GM13976 (cell line): ENCODE measurements around the gene COMMD3.

ENCODE experiments used
- DNase-seq: peaks from one replicate; pipeline ENCODE4 v3.0.0; 2012; ENCODE audit warnings: low spot score
- CTCF ChIP-seq: IDR thresholded peaks from 2 replicates; pipeline ENCODE4 v1.5.1; 2012; ENCODE audit warnings: borderline replicate concordance, mild to moderate bottlenecking; ENCODE audit not compliant: insufficient read depth; ENCODE audit errors: extremely low read depth, missing control alignments, control extremely low read depth
- in situ Hi-C: fragments of 300-500 bp; cut with MboI; formaldehyde crosslinking; loops from one replicate; pipeline ENCODE4 v1.12.0; 2022; ENCODE audit warnings: low sequenced_read_pairs, mixed read lengths, inconsistent platforms; ENCODE audit not compliant: unreplicated experiment

Gene COMMD3

DNA sequence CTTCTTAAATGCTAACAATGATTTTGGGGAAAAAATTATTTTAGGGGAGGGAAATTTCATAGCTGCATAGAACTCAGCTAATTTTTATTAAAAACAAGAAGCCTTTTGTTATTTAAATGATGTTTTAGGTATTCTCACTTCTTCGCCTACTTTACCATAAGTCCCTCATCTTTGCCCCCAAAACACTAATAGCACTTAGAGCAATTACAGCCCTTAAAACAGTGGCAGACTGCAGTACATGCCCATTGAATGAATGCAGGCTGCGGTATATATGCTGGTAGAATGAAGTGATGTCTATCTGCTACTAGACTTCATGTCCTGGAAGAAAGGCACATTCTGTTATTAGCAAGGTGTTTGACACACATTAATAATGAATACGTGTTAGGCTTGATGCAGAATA lies 26.2 kb downstream of the COMMD3 start:
- in situ Hi-C loops = no loop called here
- no peak for DNase-seq
- TF ChIP-seq CTCF = no peak

DNA sequence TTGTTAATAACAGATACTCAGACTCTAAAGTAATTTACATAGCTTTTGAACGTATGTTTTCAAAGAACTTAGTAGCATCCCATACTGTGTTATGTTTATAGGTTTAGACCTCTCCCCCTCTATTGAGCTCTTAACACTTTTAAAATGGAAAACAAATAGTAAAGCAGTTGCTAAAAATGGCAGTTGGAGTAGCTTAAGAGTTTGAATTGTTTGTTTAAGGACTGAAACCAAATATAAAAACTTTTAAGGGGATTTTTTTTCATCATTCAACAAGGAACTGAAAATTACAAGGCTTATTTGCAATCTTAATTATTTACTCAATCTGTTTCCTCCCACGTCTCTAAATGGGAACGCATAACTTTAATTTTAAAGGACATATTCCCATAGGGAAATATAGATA lies 27.5 kb downstream of the COMMD3 start:
- no peak for DNase-seq
- in situ Hi-C loops = no loop called here
- TF ChIP-seq CTCF = no peak

GRCh38 chr10:22344249-22344648 lies 28.1 kb downstream of the COMMD3 start:
- in situ Hi-C loops = no loop called here
- no peak for TF ChIP-seq CTCF
- DNase-seq = no peak

DNA sequence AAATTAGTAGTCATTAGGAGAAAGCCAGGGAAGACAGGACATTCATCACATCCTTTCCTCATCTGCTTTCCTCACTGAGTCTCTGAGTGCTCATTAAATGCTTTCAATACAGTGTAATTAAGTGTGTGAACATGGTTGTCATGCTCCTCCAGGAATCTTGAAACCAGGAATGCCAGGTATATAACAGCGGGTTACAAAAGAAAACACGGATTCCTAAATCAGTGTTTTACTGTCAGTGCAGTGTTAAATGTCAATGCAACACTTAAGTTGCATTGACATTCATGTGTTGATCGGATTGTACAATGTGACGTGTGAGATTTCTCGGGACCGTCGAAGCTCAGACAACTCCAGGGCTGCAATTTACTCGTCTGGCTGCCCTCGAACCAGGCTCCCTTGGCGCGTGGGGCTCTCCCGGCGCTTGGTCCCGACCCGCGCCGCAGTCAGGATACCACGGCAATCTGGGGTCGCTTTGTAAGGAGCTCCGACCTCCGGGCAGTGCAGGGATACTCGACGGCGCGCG lies 28.7 kb downstream of the COMMD3 start:
- in situ Hi-C loops = no loop called here
- DNase-seq = no peak
- TF ChIP-seq CTCF = no peak

GRCh38 chr10:22345301-22346095 lies 29.3 kb downstream of the COMMD3 start, which contains the start of gene SPAG6:
Gene SPAG6 (plus strand): TSS chr10:22345496. CDS start chr10:22345612, 116 bp downstream.
- in situ Hi-C loops = no loop called here
- DNase-seq = peak; percentile 48
- TF ChIP-seq CTCF = no peak

- in situ Hi-C loops = no loop called here
- no peak for DNase-seq
- TF ChIP-seq CTCF = no peak
Observed at GRCh38 chr10:22346096-22346661, 30.0 kb downstream of the COMMD3 start.
